ENCODE data around the gene GJD4.

GRCh38 chr10:35639021-35639727, 34.0 kb downstream of the GJD4 start:
- TF ChIP-seq, protein P1, sequence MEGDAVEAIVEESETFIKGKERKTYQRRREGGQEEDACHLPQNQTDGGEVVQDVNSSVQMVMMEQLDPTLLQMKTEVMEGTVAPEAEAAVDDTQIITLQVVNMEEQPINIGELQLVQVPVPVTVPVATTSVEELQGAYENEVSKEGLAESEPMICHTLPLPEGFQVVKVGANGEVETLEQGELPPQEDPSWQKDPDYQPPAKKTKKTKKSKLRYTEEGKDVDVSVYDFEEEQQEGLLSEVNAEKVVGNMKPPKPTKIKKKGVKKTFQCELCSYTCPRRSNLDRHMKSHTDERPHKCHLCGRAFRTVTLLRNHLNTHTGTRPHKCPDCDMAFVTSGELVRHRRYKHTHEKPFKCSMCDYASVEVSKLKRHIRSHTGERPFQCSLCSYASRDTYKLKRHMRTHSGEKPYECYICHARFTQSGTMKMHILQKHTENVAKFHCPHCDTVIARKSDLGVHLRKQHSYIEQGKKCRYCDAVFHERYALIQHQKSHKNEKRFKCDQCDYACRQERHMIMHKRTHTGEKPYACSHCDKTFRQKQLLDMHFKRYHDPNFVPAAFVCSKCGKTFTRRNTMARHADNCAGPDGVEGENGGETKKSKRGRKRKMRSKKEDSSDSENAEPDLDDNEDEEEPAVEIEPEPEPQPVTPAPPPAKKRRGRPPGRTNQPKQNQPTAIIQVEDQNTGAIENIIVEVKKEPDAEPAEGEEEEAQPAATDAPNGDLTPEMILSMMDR (conservative IDR thresholded peaks at IDR 0.05; ENCODE audit: low read length) = no peak
- TF ChIP-seq EZH2phosphoT487 (IDR thresholded peaks at IDR 0.05; ENCODE audit: borderline replicate concordance, low read depth, low read length) = no peak
